Natural killer cell treated with Interleukin-12 subunit alpha and Interleukin-12 subunit beta and Interleukin-15 and Interleukin-18, amount 100 ng/mL, for 72 hours (primary cell): ENCODE measurements around the gene AK8. TPM values are rescaled to one million over a fixed set of nuclear protein-coding genes. Genes with fewer than 3 reads are reported as not detected.

ENCODE experiments used
- ATAC-seq, 2 donors: fragments of 150-1000 bp; cut with Tn5 transposase in 1 of 2; sonication (Bioruptor Pico), chemical (Tn5 transposase) in 1 of 2; 2 replicates each; pipeline ENCODE4 v1.10.0; 2021
- DNase-seq: peaks from one replicate; pipeline ENCODE4 v3.0.0; 2022; ENCODE audit warnings: low spot score
- H3K27ac Mint-ChIP-seq, 2 donors: 1 replicate in 1 of 2; 2 replicates in 1 of 2; pipeline ENCODE4 v1.8.0; 2022; ENCODE audit warnings: mixed read lengths in 2 of 2, mild to moderate bottlenecking in 1 of 2, moderate library complexity in 1 of 2
- H3K27me3 Mint-ChIP-seq, 2 donors: 1 replicate in 1 of 2; 2 replicates in 1 of 2; pipeline ENCODE4 v1.8.0; 2022; ENCODE audit warnings: mixed read lengths in 2 of 2
- H3K36me3 Mint-ChIP-seq: one replicate; pipeline ENCODE4 v1.8.0; 2022; ENCODE audit warnings: mixed read lengths
- H3K4me1 Mint-ChIP-seq, 2 donors: 1 replicate in 1 of 2; 2 replicates in 1 of 2; pipeline ENCODE4 v1.8.0; 2022; ENCODE audit warnings: low read depth in 2 of 2, mixed read lengths in 2 of 2, mild to moderate bottlenecking in 1 of 2
- H3K4me3 Mint-ChIP-seq: one replicate; pipeline ENCODE4 v1.8.0; 2022; ENCODE audit warnings: mixed read lengths
- H3K9me3 Mint-ChIP-seq: 2 replicates; pipeline ENCODE4 v1.8.0; 2022; ENCODE audit warnings: mixed read lengths
- total RNA-seq, 2 donors: library from RNA; stranded (reverse); gene quantifications; one replicate each; pipeline ENCODE4 v1.2.3, GENCODE V29; 2022

Gene AK8
- total RNA-seq, 2 donors from 2014 or later: not detected

DNA sequence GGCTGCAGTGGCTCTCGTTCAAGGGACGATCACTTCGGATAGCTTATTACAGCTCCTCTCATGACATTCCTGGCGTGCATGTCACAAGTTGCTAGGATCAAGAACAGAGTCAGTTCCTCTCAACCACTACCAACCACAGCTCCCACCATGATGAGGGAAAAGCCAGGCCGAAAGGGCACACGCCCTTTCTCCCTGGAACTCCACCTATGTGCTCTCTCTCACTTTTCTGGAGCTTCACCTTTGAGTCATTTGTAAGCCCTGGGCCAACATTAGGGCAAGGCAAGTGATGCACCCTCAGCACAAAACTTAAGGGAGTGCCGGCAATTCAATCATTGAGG lies 2.2 kb upstream of the AK8 start:
- no peak for ATAC-seq
- Mint-ChIP-seq H3K36me3 (no peaks in the 10 kb centered on the region), H3K9me3 (no peaks in the 10 kb centered on the region), H3K27ac (peak overlapping the region in 1 of 2 donors; percentile 50), H3K4me3 (peak overlapping the region; percentile 87), H3K4me1 (peaks cover 11 to 14% of the 10 kb centered on the region in 2 donors), H3K27me3 (no peaks in the 10 kb centered on the region)
- DNase-seq: no peak

DNA sequence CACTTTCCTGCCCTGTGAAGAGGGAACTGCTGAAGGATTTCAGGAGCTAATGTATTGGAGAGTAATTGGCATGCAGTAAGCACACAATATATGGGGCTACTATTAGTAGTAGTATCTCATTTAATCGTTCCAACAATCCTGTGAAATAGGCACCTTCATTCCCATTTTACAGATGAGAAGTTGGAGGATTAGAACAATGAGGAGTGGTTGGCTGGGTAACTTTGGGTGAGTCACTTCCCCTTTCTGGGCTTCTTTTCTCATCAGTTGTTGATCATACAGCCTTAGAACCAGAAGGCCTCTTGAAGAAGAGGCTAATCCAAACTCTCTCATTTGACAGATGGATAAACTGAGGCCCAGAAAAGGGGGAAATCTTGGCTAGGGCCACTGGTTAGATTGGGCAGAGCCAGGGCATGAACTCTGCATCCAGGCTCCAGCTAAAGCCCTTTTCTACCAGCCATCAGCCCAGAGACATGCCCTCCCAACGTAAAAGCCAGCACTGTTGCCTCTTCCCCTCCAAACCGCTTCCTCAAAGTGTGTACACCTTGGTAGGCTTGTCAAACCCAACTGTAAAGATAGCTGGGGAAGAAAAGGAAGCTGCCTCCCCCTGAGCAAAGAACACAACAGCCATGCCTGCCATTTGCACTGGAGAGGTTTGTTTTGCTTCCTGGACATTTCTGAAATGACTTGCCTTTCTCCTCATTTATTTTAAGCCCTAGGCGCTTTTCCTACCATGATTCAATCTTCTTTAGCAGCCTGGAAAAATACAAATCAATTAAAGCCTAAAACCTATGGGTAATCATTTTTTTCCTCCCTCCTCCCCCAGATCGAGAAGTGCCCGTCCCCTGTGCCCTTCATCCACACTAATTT lies 1.6 kb upstream of the AK8 start:
- no peak for DNase-seq
- peak overlapping the region; percentile 87 for H3K4me3 Mint-ChIP-seq
- no peak for ATAC-seq

GRCh38 chr9:132878695-132879456 lies 792 bp upstream of the AK8 start, which contains the start of gene SPACA9:
Gene SPACA9 (plus strand): TSS chr9:132878898. CDS start chr9:132883948, 5,050 bp downstream.
- no peak for DNase-seq
- Mint-ChIP-seq H3K4me3 (peak within 1 kb of the TSS; percentile 87), H3K4me1 (peaks cover 11 to 14% of the 10 kb centered on the region in 2 donors), H3K9me3 (no peaks in the 10 kb centered on the region), H3K27ac (peak within 1 kb of the TSS; percentile 45 to 84), H3K27me3 (no peaks in the 10 kb centered on the region), H3K36me3 (no peaks in the 10 kb centered on the region)
- peak in 1 of 2 donors; percentile 29 for ATAC-seq

More for the DNA sequence above, 1.6 kb upstream of the AK8 start:
- Mint-ChIP-seq H3K27me3 (no peaks in the 10 kb centered on the region), H3K36me3 (no peaks in the 10 kb centered on the region), H3K9me3 (no peaks in the 10 kb centered on the region), H3K27ac (peak overlapping the region; percentile 50 to 84), H3K4me1 (peaks cover 11 to 14% of the 10 kb centered on the region in 2 donors)

DNA sequence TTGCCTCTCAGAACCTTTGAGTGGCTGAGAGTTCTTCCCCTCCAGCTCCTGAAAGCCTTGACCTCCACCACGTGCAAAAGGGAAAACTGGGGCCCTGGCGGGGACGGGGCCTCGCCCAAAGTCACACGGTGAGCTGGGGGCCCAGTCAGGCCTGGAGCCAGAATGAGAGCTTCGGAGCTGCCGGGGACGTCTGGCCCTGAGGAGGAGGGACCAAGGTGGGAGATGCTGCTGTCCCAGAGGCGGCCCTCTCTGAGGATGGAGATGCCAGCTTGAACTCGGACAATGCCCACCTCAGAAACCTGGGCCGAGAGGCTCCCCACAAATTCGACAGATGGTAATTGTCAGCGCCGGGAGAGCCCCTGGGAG lies 643 bp downstream of the AK8 start:
- Mint-ChIP-seq H3K27ac (no peak overlapping the region), H3K4me3 (peak overlapping the region; percentile 66), H3K9me3 (no peaks in the 10 kb centered on the region), H3K27me3 (no peaks in the 10 kb centered on the region), H3K4me1 (peaks cover 18 to 20% of the 10 kb centered on the region in 2 donors), H3K36me3 (no peaks in the 10 kb centered on the region)
- ATAC-seq: no peak
- no peak for DNase-seq

DNA sequence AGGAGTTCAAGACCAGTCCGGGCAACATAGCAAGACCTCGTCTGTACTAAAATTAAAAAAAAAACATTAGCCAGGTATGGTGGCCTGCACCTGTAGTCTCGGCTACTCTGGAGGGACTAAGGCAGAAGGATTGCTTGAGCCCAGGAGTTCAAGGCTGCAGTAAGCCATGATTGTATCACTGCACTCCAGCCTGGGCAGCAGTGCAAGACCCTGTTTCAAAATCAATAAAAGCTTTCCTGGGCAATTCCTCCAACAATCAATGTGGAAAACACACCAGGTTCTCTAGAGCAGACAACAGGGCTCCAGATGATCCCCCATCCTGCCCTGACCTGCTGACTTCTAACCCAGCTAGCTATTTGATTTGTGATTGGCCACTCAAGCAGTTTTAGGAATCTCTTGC lies 1.2 kb downstream of the AK8 start:
- ATAC-seq (no peak), DNase-seq (no peak)
- no peaks in the 10 kb centered on the region for H3K36me3 Mint-ChIP-seq
- H3K4me1 Mint-ChIP-seq: peaks cover 18 to 20% of the 10 kb centered on the region in 2 donors
- H3K9me3 Mint-ChIP-seq: no peaks in the 10 kb centered on the region
- H3K27ac Mint-ChIP-seq: no peak overlapping the region
- H3K4me3 Mint-ChIP-seq: peak overlapping the region; percentile 66
- no peaks in the 10 kb centered on the region for H3K27me3 Mint-ChIP-seq

- no peak for DNase-seq
- H3K9me3 Mint-ChIP-seq: no peaks in the 10 kb centered on the region
- ATAC-seq: no peak
- peaks cover 0 to 3% of the 10 kb centered on the region in 2 donors for H3K27me3 Mint-ChIP-seq
- peaks cover 16 to 18% of the 10 kb centered on the region in 2 donors for H3K4me1 Mint-ChIP-seq
- no peaks in the 10 kb centered on the region for H3K36me3 Mint-ChIP-seq
- H3K27ac Mint-ChIP-seq: no peak overlapping the region
- no peak overlapping the region for H3K4me3 Mint-ChIP-seq
Observed at GRCh38 chr9:132875159-132875558, 2.9 kb downstream of the AK8 start.

- H3K9me3 Mint-ChIP-seq: no peaks in the 10 kb centered on the region
- peaks cover 5 to 7% of the 10 kb centered on the region in 2 donors for H3K4me1 Mint-ChIP-seq
- peak overlapping the region; percentile 80 for H3K4me3 Mint-ChIP-seq
- no peaks in the 10 kb centered on the region for H3K36me3 Mint-ChIP-seq
- peak overlapping the region; percentile 8 to 54 for H3K27ac Mint-ChIP-seq
- peak; percentile 51 to 63 for ATAC-seq
- no peak for DNase-seq
- peaks cover 0 to 3% of the 10 kb centered on the region in 2 donors for H3K27me3 Mint-ChIP-seq
Observed at GRCh38 chr9:132873403-132873802, 4.7 kb downstream of the AK8 start.

- no peak overlapping the region for H3K27ac Mint-ChIP-seq
- no peaks in the 10 kb centered on the region for H3K36me3 Mint-ChIP-seq
- no peak for ATAC-seq
- H3K9me3 Mint-ChIP-seq: no peaks in the 10 kb centered on the region
- peaks cover 5 to 7% of the 10 kb centered on the region in 2 donors for H3K4me1 Mint-ChIP-seq
- no peak overlapping the region for H3K4me3 Mint-ChIP-seq
- DNase-seq: no peak
- H3K27me3 Mint-ChIP-seq: peaks cover 0 to 3% of the 10 kb centered on the region in 2 donors
Observed at GRCh38 chr9:132869266-132869665, 8.8 kb downstream of the AK8 start.

GRCh38 chr9:132866898-132867297 lies 11.2 kb downstream of the AK8 start:
- H3K4me3 Mint-ChIP-seq: no peak overlapping the region
- H3K4me1 Mint-ChIP-seq: no peaks in the 10 kb centered on the region
- H3K27ac Mint-ChIP-seq: no peak overlapping the region
- H3K36me3 Mint-ChIP-seq: no peaks in the 10 kb centered on the region
- peaks cover 0 to 3% of the 10 kb centered on the region in 2 donors for H3K27me3 Mint-ChIP-seq
- no peaks in the 10 kb centered on the region for H3K9me3 Mint-ChIP-seq
- ATAC-seq (no peak), DNase-seq (no peak)

DNA sequence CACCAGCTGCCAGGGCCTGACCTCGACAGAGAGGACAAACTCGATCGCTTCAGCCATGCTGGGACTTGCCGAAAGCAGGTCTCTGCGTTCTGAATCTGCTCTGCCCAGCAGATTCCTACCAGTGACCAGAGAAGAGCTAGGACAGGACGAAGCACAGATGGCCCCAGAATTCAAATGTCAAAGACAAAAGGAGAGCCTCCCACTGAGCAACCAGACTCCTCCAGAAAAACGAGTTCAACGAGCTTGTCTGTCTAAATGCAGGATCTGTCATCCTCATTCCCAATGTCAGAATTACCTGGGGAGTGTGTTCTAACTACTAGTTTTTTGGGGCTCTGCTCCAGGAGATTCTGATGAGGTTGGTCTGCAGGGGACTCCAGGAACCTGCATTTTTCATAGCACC lies 13.4 kb downstream of the AK8 start:
- Mint-ChIP-seq H3K4me3 (no peak overlapping the region), H3K9me3 (no peaks in the 10 kb centered on the region), H3K4me1 (no peaks in the 10 kb centered on the region), H3K36me3 (no peaks in the 10 kb centered on the region), H3K27me3 (no peaks in the 10 kb centered on the region), H3K27ac (no peak overlapping the region)
- no peak for DNase-seq
- no peak for ATAC-seq

- Mint-ChIP-seq H3K9me3 (no peaks in the 10 kb centered on the region), H3K36me3 (no peaks in the 10 kb centered on the region), H3K4me1 (no peaks in the 10 kb centered on the region), H3K27ac (no peak overlapping the region), H3K4me3 (no peak overlapping the region), H3K27me3 (no peaks in the 10 kb centered on the region)
- ATAC-seq: no peak
- DNase-seq: no peak
Observed at GRCh38 chr9:132864277-132864676, 13.8 kb downstream of the AK8 start.

GRCh38 chr9:132863096-132863495 lies 15.0 kb downstream of the AK8 start:
- DNase-seq: no peak
- ATAC-seq: no peak
- Mint-ChIP-seq H3K27me3 (no peaks in the 10 kb centered on the region), H3K9me3 (no peaks in the 10 kb centered on the region), H3K4me3 (no peak overlapping the region), H3K27ac (no peak overlapping the region), H3K4me1 (no peaks in the 10 kb centered on the region), H3K36me3 (no peaks in the 10 kb centered on the region)

GRCh38 chr9:132862533-132862932 lies 15.6 kb downstream of the AK8 start:
- ATAC-seq (no peak), DNase-seq (no peak)
- Mint-ChIP-seq H3K9me3 (no peaks in the 10 kb centered on the region), H3K27me3 (no peaks in the 10 kb centered on the region), H3K4me1 (no peaks in the 10 kb centered on the region), H3K27ac (no peak overlapping the region), H3K4me3 (no peak overlapping the region), H3K36me3 (no peaks in the 10 kb centered on the region)

GRCh38 chr9:132861666-132862065 lies 16.4 kb downstream of the AK8 start:
- no peak for DNase-seq
- Mint-ChIP-seq H3K36me3 (no peaks in the 10 kb centered on the region), H3K4me1 (no peaks in the 10 kb centered on the region), H3K9me3 (no peaks in the 10 kb centered on the region), H3K27ac (no peak overlapping the region), H3K27me3 (peaks cover 0 to 2% of the 10 kb centered on the region in 2 donors), H3K4me3 (no peak overlapping the region)
- no peak for ATAC-seq
